GM18861 (cell line): ENCODE results near the gene APEH.
A peak's percentile ranks its signal among the peaks of the same experiment; 100 is the strongest.
"Not testable (repeated sequence)": the region's sequence is repeated elsewhere in the genome, so short reads cannot be mapped to it uniquely, and the experiment has no call there.

ENCODE experiments used
- ATAC-seq: cut with Tn5 transposase; IDR thresholded peaks from one replicate; pipeline ENCODE4 v1.9.1; 2021; ENCODE audit not compliant: unreplicated experiment

Gene APEH

GRCh38 chr3:49667701-49668413, 6.3 kb upstream of the APEH start:
- no peak for ATAC-seq

GRCh38 chr3:49668414-49668797, 5.7 kb upstream of the APEH start:
- no peak for ATAC-seq

- ATAC-seq: no peak
Measured at GRCh38 chr3:49668861-49669260, 5.3 kb upstream of the APEH start.

DNA sequence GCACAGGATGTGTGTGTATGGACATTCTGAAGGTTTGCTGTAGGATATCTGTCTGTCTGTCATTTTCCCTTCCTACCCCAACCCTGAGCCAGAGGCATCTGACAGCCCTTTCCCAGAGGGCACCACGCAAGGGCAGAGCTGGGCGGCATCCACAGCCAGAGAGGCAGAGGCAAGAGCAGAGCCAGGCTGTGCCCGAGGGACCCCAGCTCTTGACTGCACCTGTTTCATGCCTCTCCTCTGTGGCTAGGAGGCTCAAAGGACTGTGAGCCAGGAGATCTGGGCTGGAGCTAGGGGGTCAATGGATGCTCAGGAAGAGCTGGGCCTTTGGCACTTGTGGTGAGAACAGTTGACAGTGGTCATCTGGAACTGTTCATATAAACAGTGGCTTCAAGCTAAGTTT, 4.8 kb upstream of the APEH start:
- no peak for ATAC-seq

- no peak for ATAC-seq
Measured at GRCh38 chr3:49670940-49671290, 3.2 kb upstream of the APEH start.

- no peak for ATAC-seq
Measured at GRCh38 chr3:49671291-49672288, 2.6 kb upstream of the APEH start.

GRCh38 chr3:49673121-49673714, 933 bp upstream of the APEH start:
- peak; percentile 3 for ATAC-seq

DNA sequence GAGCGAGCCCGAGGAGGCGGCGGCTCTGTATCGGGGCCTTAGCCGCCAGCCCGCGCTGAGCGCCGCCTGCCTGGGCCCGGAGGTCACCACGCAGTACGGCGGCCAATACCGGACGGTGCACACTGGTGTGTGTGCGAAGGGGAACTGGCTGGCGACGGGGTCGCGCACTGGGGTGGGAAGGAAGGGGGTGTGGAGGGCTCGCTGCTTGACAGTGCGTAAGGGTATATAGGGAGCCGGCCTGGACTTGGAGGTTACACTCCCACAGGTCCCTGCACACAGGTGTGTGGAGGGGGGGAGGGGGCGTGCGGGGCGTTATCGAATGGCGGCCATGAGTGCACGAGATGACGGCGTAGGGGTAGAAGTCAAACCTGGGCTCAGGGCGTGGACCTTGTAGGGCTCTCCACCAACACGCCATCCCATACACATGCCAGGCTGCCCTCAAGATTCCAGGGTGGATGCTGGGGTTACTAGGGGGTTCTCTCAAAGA, 389 bp downstream of the APEH start:
- peak; percentile 27 for ATAC-seq

- ATAC-seq: no peak
Measured at GRCh38 chr3:49675912-49676311, 1.8 kb downstream of the APEH start.

DNA sequence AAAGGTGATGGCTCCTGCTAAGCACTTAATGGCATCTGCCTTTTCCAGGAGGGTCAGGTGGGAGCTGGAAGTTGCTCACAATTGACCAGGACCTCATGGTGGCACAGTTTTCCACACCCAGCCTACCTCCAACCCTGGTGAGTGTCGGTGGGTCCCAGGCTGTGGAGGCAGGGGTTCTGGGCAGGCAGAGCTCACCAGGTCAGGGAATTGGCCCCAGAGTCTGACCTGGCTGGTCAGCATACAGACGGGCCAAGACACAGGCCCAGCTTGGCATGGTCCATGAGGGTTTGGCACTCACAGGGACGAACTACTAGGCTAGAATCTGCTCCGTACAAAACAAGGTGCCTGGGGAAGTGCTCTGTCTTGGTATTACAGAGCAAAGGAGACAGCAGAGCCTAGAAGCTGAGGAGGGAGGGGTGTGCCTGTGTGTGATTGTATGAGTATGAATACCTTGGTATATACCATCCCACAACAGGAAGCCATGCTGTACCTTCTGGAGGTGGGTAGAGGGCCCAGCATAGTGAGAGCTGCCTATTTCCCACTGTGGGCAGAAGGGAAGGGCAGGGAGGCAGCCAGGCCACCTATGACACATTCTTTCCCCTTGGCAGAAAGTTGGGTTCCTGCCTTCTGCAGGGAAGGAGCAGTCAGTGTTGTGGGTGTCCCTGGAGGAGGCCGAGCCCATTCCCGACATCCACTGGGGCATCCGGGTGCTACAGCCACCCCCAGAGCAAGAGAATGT, 6.5 kb downstream of the APEH start:
- no peak for ATAC-seq

DNA sequence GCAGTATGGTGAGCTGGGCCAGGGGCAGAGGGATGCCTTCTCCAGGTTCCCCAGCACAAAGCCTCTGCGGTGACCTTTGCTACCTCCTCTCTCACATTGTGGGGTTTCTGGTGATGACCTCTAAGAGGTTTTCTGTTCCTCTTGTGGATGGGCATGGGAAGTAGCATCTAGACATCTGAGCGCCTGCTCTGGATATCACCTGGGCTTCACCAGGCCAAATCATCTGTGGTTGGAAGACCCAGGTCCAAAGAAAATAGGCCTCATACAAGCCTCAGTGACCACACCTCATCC, 7.0 kb downstream of the APEH start:
- no peak for ATAC-seq

GRCh38 chr3:49681543-49681942, 7.4 kb downstream of the APEH start:
- ATAC-seq: no peak

DNA sequence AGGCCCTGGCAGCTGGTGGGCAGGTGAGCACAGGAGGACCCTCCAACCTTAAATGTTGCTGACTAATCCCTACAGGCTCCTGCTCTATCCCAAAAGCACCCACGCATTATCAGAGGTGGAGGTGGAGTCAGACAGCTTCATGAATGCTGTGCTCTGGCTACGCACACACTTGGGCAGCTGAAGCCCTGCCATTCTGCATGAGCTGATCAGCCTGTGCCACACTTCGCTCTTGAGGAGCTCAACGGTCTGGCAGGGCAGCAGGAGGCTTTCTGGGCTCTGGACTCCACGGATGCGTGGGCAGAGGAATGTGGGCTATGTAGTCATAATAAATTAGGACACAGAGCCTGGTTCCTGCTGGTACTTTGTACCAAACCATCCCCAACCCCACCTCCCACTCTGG, 9.0 kb downstream of the APEH start:
- no peak for ATAC-seq

DNA sequence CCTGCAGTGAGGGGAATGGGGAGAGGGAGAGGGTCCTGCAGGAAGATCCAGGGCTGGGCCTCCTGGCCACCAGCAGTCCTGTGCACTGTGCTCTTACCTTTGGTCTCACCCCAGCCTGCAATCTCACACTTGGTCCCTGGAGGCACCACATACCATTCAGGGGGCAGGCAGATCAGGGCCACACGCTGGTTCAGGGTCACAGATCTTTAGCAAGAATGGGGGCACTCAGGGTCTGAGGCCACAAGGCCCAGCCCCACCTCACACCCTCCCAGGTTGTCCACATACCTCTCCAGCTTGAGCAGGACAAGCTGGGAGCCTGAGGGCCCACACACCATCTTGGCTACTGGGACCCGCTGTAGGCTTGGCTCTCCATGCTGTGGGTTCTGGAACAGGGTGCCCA, 10.3 kb downstream of the APEH start:
- ATAC-seq: not testable (repeated sequence)

DNA sequence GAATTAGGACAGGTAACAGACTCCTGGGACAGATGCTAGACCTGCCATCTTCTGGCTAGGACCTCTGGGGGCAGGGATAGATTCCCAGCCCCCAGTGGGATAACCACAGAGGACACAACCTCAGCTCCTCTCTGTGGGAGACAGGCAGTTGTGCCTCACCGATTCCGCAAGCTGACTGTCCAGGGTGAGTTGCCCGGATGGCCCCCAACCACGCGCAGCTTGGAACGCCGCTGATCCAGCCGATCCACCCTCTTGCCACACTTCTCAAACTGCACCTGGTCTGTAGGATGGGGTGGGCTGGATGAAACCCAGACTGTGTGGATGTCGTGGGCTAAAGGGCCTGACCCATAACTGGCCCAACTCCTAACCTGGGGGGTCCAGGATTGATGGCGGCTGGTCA, 11.0 kb downstream of the APEH start:
- ATAC-seq: not testable (repeated sequence)

DNA sequence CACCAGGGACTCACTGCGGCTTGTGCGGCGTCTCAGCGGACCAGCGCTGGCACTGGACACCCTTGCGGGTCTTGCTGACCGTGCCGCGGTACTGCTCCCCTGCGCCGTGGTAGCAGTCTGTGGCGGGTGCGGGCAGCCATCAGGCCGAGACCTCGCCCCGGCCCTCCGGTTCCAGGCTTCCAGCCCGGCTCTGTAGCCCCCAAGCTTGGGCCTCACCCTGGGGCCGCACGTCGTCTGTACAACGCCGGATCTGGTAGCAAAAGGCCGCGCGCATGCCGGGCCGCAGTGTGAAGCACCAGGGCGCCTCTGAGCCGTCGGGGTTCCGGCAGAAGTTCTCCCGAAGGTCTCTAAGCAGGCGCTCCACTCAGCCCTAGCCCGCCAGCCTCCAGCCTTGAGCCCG, 11.7 kb downstream of the APEH start:
- not testable (repeated sequence) for ATAC-seq

GRCh38 chr3:49686346-49686745, 12.2 kb downstream of the APEH start:
- ATAC-seq: not testable (repeated sequence)

DNA sequence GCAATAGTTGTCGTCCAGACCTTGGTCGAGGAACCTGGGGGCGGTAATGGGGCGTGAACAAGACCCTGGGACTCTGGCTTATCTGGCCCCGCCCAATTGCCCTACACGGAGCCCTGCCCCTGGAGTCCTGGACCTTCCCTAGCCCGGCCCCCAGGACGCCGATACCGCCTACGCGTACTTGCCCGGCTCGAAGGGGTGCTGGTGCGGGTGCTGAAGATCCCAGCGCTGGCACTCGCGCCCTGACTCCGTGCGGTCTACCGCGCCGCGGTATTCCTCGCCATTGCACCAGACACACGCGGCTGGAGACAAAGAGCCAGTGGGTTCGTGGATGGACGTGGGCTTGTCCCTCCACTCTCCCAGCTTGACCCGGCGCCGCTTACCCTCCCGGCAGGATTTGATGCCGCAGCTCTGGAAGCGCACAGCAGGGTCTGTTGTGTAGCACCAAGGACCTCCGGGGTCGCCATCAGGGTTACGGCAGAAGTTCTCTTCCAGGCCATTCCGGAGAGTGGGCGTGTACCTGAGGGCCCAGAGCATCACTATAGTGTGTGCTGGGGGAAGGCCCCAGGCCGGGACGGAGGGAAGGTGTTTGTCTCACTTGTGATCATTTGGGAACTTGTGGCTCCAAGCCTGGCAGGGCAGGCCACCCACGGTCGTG, 12.7 kb downstream of the APEH start:
- not testable (repeated sequence) for ATAC-seq

- ATAC-seq: not testable (repeated sequence)
Measured at GRCh38 chr3:49687424-49687795, 13.3 kb downstream of the APEH start.

GRCh38 chr3:49688338-49689045, 14.3 kb downstream of the APEH start:
- ATAC-seq: not testable (repeated sequence)
